Measurements from ENCODE around the gene MRPL44.
"Not testable (repeated sequence)": the region's sequence is repeated elsewhere in the genome, so short reads cannot be mapped to it uniquely, and the experiment has no call there.

The MRPL44 gene

GRCh38 chr2:223937535-223937934 lies 19.7 kb upstream of the MRPL44 start:
- no peak for DNase-seq

- DNase-seq: not testable (repeated sequence)
Observed at GRCh38 chr2:223939438-223939837, 17.8 kb upstream of the MRPL44 start.

- peak; percentile 79 for DNase-seq
Observed at GRCh38 chr2:223941579-223942277, 15.5 kb upstream of the MRPL44 start.

GRCh38 chr2:223943135-223943534 lies 14.1 kb upstream of the MRPL44 start:
- no peak for DNase-seq

GRCh38 chr2:223943561-223944008 lies 13.7 kb upstream of the MRPL44 start:
- no peak for DNase-seq

GRCh38 chr2:223944166-223944702 lies 13.0 kb upstream of the MRPL44 start:
- DNase-seq: peak; percentile 52

- DNase-seq: peak; percentile 87
Observed at GRCh38 chr2:223944703-223945531, 12.3 kb upstream of the MRPL44 start, which contains the start of gene WDFY1. Gene WDFY1, minus strand, starts transcription at chr2:223945335. Its CDS starts 51 bp downstream, at chr2:223945284.

- DNase-seq: no peak
Observed at GRCh38 chr2:223945755-223946154, 11.5 kb upstream of the MRPL44 start.

GRCh38 chr2:223947711-223948205 lies 9.5 kb upstream of the MRPL44 start:
- DNase-seq: no peak

- DNase-seq: no peak
Observed at GRCh38 chr2:223949241-223949840, 7.9 kb upstream of the MRPL44 start.

GRCh38 chr2:223950448-223951347 lies 6.6 kb upstream of the MRPL44 start:
- DNase-seq: no peak

GRCh38 chr2:223952280-223952968 lies 4.8 kb upstream of the MRPL44 start:
- no peak for DNase-seq

GRCh38 chr2:223954401-223954800 lies 2.9 kb upstream of the MRPL44 start:
- no peak for DNase-seq

GRCh38 chr2:223956300-223956699 lies 963 bp upstream of the MRPL44 start:
- no peak for DNase-seq

- DNase-seq: no peak
Observed at GRCh38 chr2:223959688-223960087, 2.4 kb downstream of the MRPL44 start.

GRCh38 chr2:223967981-223968380 lies 10.7 kb downstream of the MRPL44 start:
- no peak for DNase-seq

- no peak for DNase-seq
Observed at GRCh38 chr2:223969315-223969714, 12.1 kb downstream of the MRPL44 start.

- DNase-seq: no peak
Observed at GRCh38 chr2:223969856-223970255, 12.6 kb downstream of the MRPL44 start.

- peak; percentile 74 for DNase-seq
Observed at GRCh38 chr2:223970343-223971128, 13.3 kb downstream of the MRPL44 start.

GRCh38 chr2:223971731-223972130 lies 14.5 kb downstream of the MRPL44 start:
- DNase-seq: no peak
